ENCODE results near the gene C3orf33.

Gene C3orf33

DNA sequence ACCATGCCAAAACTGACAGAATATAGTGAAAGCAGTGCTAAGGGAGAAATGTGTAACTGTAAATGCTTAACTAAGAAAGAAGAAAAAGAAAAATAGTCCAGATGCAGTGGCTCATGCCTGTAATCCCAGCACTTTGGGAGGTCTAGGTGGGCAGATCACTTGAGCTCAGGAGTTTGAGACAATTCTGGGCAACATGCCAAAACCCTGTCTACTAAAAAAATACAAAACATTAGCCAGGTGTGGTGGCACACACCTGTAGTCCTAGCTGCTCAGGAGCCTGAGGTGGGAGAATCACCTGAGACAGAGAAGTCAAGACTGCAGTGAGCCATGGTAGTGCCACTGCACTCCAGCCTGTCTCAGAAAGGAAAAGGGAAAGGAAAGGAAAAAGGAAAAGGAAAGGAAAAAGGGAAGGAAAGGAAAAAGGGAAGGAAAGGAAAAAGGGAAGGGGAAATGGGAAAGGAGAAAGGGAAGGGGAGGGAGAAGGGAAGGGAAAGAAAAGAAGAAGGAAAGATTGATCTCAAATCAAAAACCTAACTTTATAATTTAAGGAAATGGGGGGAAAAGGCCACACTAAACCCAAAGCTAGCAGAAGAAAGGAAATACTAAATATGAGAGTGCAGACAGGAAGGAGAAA, 20.3 kb downstream of the C3orf33 start:
- Histone ChIP-seq H3K27me3 (ENCODE audit: control insufficient read depth, insufficient read depth, low read length, poor library complexity, severe bottlenecking) (no peaks in the 10 kb centered on the region), H3K4me1 (ENCODE audit: control insufficient read depth, insufficient read depth, low read length) (no peaks in the 10 kb centered on the region), H3K36me3 (ENCODE audit: control insufficient read depth, insufficient read depth, low read length) (no peaks in the 10 kb centered on the region), H3K9me3 (ENCODE audit: control insufficient read depth, low read length) (no peaks in the 10 kb centered on the region), H3K4me3 (ENCODE audit: insufficient read depth, low read depth, low read length) (no peak overlapping the region), H3K27ac (ENCODE audit: insufficient read depth, low read depth, low read length, poor library complexity, severe bottlenecking) (no peak overlapping the region)

DNA sequence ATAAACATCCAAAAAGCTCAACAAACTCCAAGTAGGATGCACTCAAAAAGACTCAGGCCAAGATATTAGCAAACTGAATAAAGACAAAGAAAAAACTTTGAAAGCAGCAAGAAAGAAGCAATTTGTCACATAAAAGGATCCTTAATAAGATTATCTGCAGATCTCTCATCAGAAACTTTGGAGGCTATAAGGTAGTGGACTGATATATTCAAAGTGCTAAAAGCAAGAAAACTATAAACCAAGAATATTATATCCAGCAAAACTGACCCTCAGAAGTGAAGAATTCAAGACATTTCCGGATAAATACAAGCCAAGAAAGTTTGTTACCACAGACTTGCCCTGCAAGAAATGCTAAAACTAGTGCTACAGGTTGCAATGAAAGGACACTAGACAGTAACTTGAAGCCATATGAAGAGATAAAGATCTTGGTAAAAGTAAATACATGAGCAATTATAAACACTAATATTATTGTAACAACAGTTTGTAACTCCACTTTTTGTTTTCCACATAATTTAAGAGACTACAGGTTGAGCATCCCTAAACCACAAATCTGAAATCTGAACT, 23.6 kb downstream of the C3orf33 start:
- Histone ChIP-seq H3K27me3 (ENCODE audit: control insufficient read depth, insufficient read depth, low read length, poor library complexity, severe bottlenecking) (no peaks in the 10 kb centered on the region), H3K9me3 (ENCODE audit: control insufficient read depth, low read length) (no peaks in the 10 kb centered on the region), H3K4me1 (ENCODE audit: control insufficient read depth, insufficient read depth, low read length) (no peaks in the 10 kb centered on the region), H3K4me3 (ENCODE audit: insufficient read depth, low read depth, low read length) (no peak overlapping the region), H3K27ac (ENCODE audit: insufficient read depth, low read depth, low read length, poor library complexity, severe bottlenecking) (no peak overlapping the region), H3K36me3 (ENCODE audit: control insufficient read depth, insufficient read depth, low read length) (no peaks in the 10 kb centered on the region)
- WGBS, 2 experiments = 91 to 100% methylated on average over 1 of the region's 1 CpG

GRCh38 chr3:155780291-155780690, 25.8 kb downstream of the C3orf33 start:
- Histone ChIP-seq H3K4me1 (ENCODE audit: control insufficient read depth, insufficient read depth, low read length) (no peaks in the 10 kb centered on the region), H3K36me3 (ENCODE audit: control insufficient read depth, insufficient read depth, low read length) (no peaks in the 10 kb centered on the region), H3K9me3 (ENCODE audit: control insufficient read depth, low read length) (no peaks in the 10 kb centered on the region), H3K27ac (ENCODE audit: insufficient read depth, low read depth, low read length, poor library complexity, severe bottlenecking) (no peak overlapping the region), H3K27me3 (ENCODE audit: control insufficient read depth, insufficient read depth, low read length, poor library complexity, severe bottlenecking) (no peaks in the 10 kb centered on the region), H3K4me3 (ENCODE audit: insufficient read depth, low read depth, low read length) (no peak overlapping the region)

GRCh38 chr3:155778462-155778861, 27.6 kb downstream of the C3orf33 start:
- no peaks in the 10 kb centered on the region for H3K9me3 ChIP-seq (ENCODE audit: control insufficient read depth, low read length)
- no peak overlapping the region for H3K4me3 ChIP-seq (ENCODE audit: insufficient read depth, low read depth, low read length)
- H3K4me1 ChIP-seq (ENCODE audit: control insufficient read depth, insufficient read depth, low read length) = no peaks in the 10 kb centered on the region
- H3K27ac ChIP-seq (ENCODE audit: insufficient read depth, low read depth, low read length, poor library complexity, severe bottlenecking) = no peak overlapping the region
- no peaks in the 10 kb centered on the region for H3K27me3 ChIP-seq (ENCODE audit: control insufficient read depth, insufficient read depth, low read length, poor library complexity, severe bottlenecking)
- no peaks in the 10 kb centered on the region for H3K36me3 ChIP-seq (ENCODE audit: control insufficient read depth, insufficient read depth, low read length)

GRCh38 chr3:155772801-155773200, 33.3 kb downstream of the C3orf33 start:
- peaks cover 7% of the 10 kb centered on the region for H3K36me3 ChIP-seq (ENCODE audit: control insufficient read depth, insufficient read depth, low read length)
- H3K4me1 ChIP-seq (ENCODE audit: control insufficient read depth, insufficient read depth, low read length) = no peaks in the 10 kb centered on the region
- no peak overlapping the region for H3K4me3 ChIP-seq (ENCODE audit: insufficient read depth, low read depth, low read length)
- 100% methylated on average over 1 of the region's 1 CpG; no CpG with 5 or more reads in 1 of the 2 experiments for WGBS, 2 experiments
- no peaks in the 10 kb centered on the region for H3K27me3 ChIP-seq (ENCODE audit: control insufficient read depth, insufficient read depth, low read length, poor library complexity, severe bottlenecking)
- no peaks in the 10 kb centered on the region for H3K9me3 ChIP-seq (ENCODE audit: control insufficient read depth, low read length)
- H3K27ac ChIP-seq (ENCODE audit: insufficient read depth, low read depth, low read length, poor library complexity, severe bottlenecking) = no peak overlapping the region

- H3K36me3 ChIP-seq (ENCODE audit: control insufficient read depth, insufficient read depth, low read length) = peaks cover 7% of the 10 kb centered on the region
- no peaks in the 10 kb centered on the region for H3K4me1 ChIP-seq (ENCODE audit: control insufficient read depth, insufficient read depth, low read length)
- no peaks in the 10 kb centered on the region for H3K9me3 ChIP-seq (ENCODE audit: control insufficient read depth, low read length)
- no peak overlapping the region for H3K27ac ChIP-seq (ENCODE audit: insufficient read depth, low read depth, low read length, poor library complexity, severe bottlenecking)
- 84% methylated on average over 6 of the region's 6 CpGs for WGBS, 2 experiments
- no peak overlapping the region for H3K4me3 ChIP-seq (ENCODE audit: insufficient read depth, low read depth, low read length)
- H3K27me3 ChIP-seq (ENCODE audit: control insufficient read depth, insufficient read depth, low read length, poor library complexity, severe bottlenecking) = no peaks in the 10 kb centered on the region
These were observed 35.0 kb downstream of the C3orf33 start for GRCh38 chr3:155771126-155771525.

GRCh38 chr3:155766206-155766605, 39.9 kb downstream of the C3orf33 start:
- Histone ChIP-seq H3K27me3 (ENCODE audit: control insufficient read depth, insufficient read depth, low read length, poor library complexity, severe bottlenecking) (no peaks in the 10 kb centered on the region), H3K4me3 (ENCODE audit: insufficient read depth, low read depth, low read length) (no peak overlapping the region), H3K36me3 (ENCODE audit: control insufficient read depth, insufficient read depth, low read length) (peaks cover 7% of the 10 kb centered on the region), H3K4me1 (ENCODE audit: control insufficient read depth, insufficient read depth, low read length) (no peaks in the 10 kb centered on the region), H3K27ac (ENCODE audit: insufficient read depth, low read depth, low read length, poor library complexity, severe bottlenecking) (no peak overlapping the region), H3K9me3 (ENCODE audit: control insufficient read depth, low read length) (no peaks in the 10 kb centered on the region)
- WGBS, 2 experiments = 83 to 100% methylated on average over 1 of the region's 1 CpG

DNA sequence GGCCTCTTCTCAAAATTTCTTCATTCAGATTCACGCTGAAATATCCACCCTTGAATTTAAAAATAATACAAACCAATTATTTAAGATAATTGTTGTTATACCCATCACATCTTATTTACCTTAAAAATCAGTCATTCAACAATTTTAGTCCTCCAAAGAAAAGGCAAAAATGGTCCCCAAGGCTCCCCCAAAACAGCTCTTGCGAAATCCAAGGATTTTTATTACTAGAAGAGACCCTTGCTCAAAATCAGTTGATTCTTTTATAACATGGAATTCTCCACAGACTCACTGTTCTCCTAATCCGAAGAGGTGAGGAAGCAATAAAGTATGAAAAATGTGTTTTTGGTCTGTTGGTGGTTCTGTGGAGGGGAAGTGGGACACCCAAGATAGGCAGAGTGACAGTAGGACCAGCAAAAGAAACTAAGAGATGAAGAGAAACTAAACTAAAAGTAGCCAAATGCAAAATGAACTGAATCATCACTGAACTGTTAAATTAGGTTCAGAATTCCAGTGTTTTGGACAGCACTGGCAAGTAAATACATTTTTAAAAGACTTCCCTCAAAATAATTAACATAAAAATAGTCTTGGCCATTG, 42.1 kb downstream of the C3orf33 start:
- H3K4me3 ChIP-seq (ENCODE audit: insufficient read depth, low read depth, low read length) = no peak overlapping the region
- H3K9me3 ChIP-seq (ENCODE audit: control insufficient read depth, low read length) = no peaks in the 10 kb centered on the region
- no peaks in the 10 kb centered on the region for H3K4me1 ChIP-seq (ENCODE audit: control insufficient read depth, insufficient read depth, low read length)
- WGBS, 2 experiments = 88 to 95% methylated on average over 2 to 3 of the region's 3 CpGs
- H3K27me3 ChIP-seq (ENCODE audit: control insufficient read depth, insufficient read depth, low read length, poor library complexity, severe bottlenecking) = no peaks in the 10 kb centered on the region
- no peak overlapping the region for H3K27ac ChIP-seq (ENCODE audit: insufficient read depth, low read depth, low read length, poor library complexity, severe bottlenecking)
- no peaks in the 10 kb centered on the region for H3K36me3 ChIP-seq (ENCODE audit: control insufficient read depth, insufficient read depth, low read length)

- H3K4me1 ChIP-seq (ENCODE audit: control insufficient read depth, insufficient read depth, low read length) = no peaks in the 10 kb centered on the region
- H3K27me3 ChIP-seq (ENCODE audit: control insufficient read depth, insufficient read depth, low read length, poor library complexity, severe bottlenecking) = no peaks in the 10 kb centered on the region
These were observed 45.4 kb downstream of the C3orf33 start for GRCh38 chr3:155760653-155761052.

GRCh38 chr3:155757577-155757976, 48.5 kb downstream of the C3orf33 start:
- WGBS, 2 experiments = 92% methylated on average over 7 of the region's 7 CpGs
- H3K27me3 ChIP-seq (ENCODE audit: control insufficient read depth, insufficient read depth, low read length, poor library complexity, severe bottlenecking) = no peaks in the 10 kb centered on the region
- H3K36me3 ChIP-seq (ENCODE audit: control insufficient read depth, insufficient read depth, low read length) = no peaks in the 10 kb centered on the region
- peaks cover 4% of the 10 kb centered on the region for H3K4me1 ChIP-seq (ENCODE audit: control insufficient read depth, insufficient read depth, low read length)
- H3K4me3 ChIP-seq (ENCODE audit: insufficient read depth, low read depth, low read length) = no peak overlapping the region
- H3K27ac ChIP-seq (ENCODE audit: insufficient read depth, low read depth, low read length, poor library complexity, severe bottlenecking) = no peak overlapping the region
- no peaks in the 10 kb centered on the region for H3K9me3 ChIP-seq (ENCODE audit: control insufficient read depth, low read length)

More at GRCh38 chr3:155760653-155761052, 45.4 kb downstream of the C3orf33 start:
- Histone ChIP-seq H3K9me3 (ENCODE audit: control insufficient read depth, low read length) (no peaks in the 10 kb centered on the region), H3K4me3 (ENCODE audit: insufficient read depth, low read depth, low read length) (no peak overlapping the region), H3K27ac (ENCODE audit: insufficient read depth, low read depth, low read length, poor library complexity, severe bottlenecking) (no peak overlapping the region), H3K36me3 (ENCODE audit: control insufficient read depth, insufficient read depth, low read length) (no peaks in the 10 kb centered on the region)
- 94% methylated on average over 4 of the region's 4 CpGs for WGBS, 2 experiments

Measured in ectodermal cell (in vitro differentiated cells).